ENCODE results near the gene TRERF1. TPM values are rescaled to one million over a fixed set of nuclear protein-coding genes. Genes with fewer than 3 reads are reported as not detected.

TRERF1 gene
- total RNA-seq, 4 donors from 2014 or later: 0.47 to 0.87 (median 0.50) TPM

DNA sequence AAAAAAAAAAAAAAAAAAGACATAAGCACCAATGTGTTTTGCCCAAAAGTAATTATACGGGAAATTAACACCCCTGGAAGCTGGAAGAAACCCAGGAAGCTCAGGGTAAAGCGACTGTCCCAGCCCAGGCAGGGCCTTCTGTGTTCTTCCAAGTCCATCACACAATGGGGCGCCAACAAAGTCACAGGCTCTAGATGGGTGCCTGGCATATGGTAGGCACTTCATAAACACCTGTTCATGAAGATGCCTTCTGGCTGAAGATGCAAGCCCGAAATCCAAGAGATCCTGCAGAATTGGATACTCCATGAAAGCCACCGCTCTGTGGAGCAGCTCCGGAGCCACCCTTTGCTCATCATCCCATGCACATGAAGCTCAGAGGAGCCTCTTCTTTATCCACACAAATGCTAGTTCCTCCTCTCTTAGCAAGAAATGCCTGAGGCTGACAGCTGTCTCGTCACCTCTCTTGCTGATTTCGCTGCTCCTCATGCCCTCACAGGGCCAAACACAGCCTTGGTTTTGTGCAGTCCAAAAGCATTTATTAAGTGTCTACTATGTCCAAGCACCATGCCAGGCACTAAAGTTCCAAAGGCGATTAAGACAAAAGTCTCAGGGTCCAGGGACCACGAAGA is 76.6 kb downstream of the TRERF1 start:
- no peak for TF ChIP-seq POLR2A (IDR thresholded peaks at IDR 0.05)
- TF ChIP-seq, protein P1, sequence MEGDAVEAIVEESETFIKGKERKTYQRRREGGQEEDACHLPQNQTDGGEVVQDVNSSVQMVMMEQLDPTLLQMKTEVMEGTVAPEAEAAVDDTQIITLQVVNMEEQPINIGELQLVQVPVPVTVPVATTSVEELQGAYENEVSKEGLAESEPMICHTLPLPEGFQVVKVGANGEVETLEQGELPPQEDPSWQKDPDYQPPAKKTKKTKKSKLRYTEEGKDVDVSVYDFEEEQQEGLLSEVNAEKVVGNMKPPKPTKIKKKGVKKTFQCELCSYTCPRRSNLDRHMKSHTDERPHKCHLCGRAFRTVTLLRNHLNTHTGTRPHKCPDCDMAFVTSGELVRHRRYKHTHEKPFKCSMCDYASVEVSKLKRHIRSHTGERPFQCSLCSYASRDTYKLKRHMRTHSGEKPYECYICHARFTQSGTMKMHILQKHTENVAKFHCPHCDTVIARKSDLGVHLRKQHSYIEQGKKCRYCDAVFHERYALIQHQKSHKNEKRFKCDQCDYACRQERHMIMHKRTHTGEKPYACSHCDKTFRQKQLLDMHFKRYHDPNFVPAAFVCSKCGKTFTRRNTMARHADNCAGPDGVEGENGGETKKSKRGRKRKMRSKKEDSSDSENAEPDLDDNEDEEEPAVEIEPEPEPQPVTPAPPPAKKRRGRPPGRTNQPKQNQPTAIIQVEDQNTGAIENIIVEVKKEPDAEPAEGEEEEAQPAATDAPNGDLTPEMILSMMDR (IDR thresholded peaks at IDR 0.05 in 4 of 5, conservative IDR thresholded peaks at IDR 0.05 in 1 of 5): no peak
- Histone ChIP-seq H3K9me3 (no peaks in the 10 kb centered on the region), H3K4me1 (no peaks in the 10 kb centered on the region), H3K4me3 (no peak overlapping the region), H3K27ac (no peak overlapping the region), H3K36me3 (no peaks in the 10 kb centered on the region), H3K27me3 (no peaks in the 10 kb centered on the region)
- ATAC-seq (no peak), DNase-seq (no peak)
- in situ Hi-C loops (cut with MboI; ENCODE audit: low sequenced_read_pairs in 4 of 4) (no loop called here), intact Hi-C loops (cut with DNase I; ENCODE audit: low total_unique reads) (no loop called here)

DNA sequence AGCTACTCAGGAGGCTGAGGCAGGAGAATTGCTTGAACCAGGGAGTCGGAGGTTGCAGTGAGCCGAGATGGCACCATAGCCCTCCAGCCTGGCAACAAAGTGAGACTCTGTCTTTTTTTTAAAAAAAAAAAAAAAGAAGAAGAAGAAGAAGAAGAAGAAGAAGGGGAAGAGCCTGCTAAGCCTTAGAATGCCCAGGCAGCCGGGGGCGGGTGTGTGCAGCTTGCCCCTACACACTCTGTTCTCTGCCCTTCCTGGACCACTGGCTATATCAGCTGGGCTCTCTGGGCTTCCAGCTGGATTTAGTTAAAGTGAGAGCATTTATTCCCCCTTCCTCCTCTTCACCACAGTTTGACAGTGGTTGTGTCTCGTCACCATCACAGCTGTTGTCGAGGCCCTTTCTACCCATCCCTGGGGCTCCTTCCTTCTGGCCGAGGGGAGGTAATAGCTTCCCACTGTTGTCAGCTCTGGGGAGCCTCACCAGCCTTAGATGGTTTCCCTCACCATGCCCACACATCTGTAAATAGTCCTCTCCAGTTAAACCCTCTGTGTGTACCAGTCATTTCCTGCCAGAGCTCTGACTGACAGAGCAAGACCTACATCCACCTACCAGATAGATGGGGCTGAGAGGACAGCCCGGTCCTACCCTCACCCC is 77.6 kb downstream of the TRERF1 start:
- H3K4me3 ChIP-seq: no peak overlapping the region
- H3K27ac ChIP-seq: no peak overlapping the region
- intact Hi-C loops (cut with DNase I; ENCODE audit: low total_unique reads): no loop called here
- in situ Hi-C loops (cut with MboI; ENCODE audit: low sequenced_read_pairs in 4 of 4): no loop called here
- no peak for ATAC-seq
- H3K4me1 ChIP-seq: no peaks in the 10 kb centered on the region
- no peaks in the 10 kb centered on the region for H3K9me3 ChIP-seq
- H3K36me3 ChIP-seq: no peaks in the 10 kb centered on the region
- no peak for DNase-seq
- TF ChIP-seq, protein P1 (IDR thresholded peaks at IDR 0.05 in 4 of 5, conservative IDR thresholded peaks at IDR 0.05 in 1 of 5): no peak
- no peak for TF ChIP-seq POLR2A (IDR thresholded peaks at IDR 0.05)
- H3K27me3 ChIP-seq: no peaks in the 10 kb centered on the region

DNA sequence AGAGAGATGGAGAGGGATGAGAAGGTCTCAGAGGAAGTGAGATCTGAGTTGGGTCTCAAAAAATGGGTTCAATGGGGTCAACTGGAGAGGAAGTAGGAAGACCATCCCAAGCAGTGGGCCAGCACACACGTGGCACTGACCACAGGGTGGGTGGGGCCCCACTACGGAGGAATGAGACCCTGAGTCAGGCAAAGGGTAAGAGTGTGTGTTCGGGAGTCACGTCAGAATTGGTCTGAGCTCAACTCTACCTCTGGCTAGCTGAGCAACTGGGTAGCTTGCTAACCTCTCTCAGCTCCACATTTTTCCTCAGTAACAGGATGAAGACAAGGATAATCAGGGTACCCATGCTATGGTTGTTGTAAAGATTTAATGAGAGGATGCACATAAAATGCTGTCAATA is 79.0 kb downstream of the TRERF1 start:
- Histone ChIP-seq H3K27ac (no peak overlapping the region), H3K4me1 (no peaks in the 10 kb centered on the region), H3K27me3 (no peaks in the 10 kb centered on the region), H3K9me3 (no peaks in the 10 kb centered on the region), H3K4me3 (no peak overlapping the region), H3K36me3 (no peaks in the 10 kb centered on the region)
- in situ Hi-C loops (cut with MboI; ENCODE audit: low sequenced_read_pairs in 4 of 4): no loop called here
- intact Hi-C loops (cut with DNase I; ENCODE audit: low total_unique reads): no loop called here
- ATAC-seq (no peak), DNase-seq (no peak)
- no peak for TF ChIP-seq POLR2A (IDR thresholded peaks at IDR 0.05)
- TF ChIP-seq, protein P1 (IDR thresholded peaks at IDR 0.05 in 4 of 5, conservative IDR thresholded peaks at IDR 0.05 in 1 of 5): no peak

DNA sequence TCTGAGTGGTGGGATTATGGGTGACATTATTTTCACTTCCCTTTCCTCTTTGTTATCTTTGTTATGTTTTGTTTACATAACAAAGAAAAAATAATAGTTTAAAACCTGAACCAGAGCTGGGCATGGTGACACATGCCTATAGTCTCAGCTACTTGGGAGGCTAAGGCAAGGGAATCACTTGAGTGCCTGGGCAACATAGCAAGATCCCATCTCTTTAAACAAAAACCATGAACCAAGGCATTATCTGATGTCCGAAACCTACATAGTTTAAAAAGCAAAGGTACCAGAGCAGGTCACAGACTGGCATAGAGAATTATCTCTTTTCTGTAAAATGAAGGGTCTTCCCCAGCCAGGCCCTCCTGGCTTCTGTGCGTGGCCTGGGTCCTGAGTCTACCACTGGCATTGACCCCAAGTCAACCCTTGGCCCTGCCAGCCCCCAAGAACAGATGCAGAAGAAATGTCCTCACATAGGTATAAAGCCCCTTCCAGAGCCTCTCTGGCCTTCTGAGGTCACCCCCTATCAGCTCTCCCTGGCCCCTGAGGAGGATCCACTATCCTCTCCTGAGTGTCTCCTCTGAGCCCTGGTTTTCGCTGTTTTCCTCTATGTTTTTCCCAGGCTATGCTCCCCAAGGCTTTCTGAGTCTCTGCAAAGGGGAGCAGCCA is 81.3 kb downstream of the TRERF1 start:
- ATAC-seq (no peak), DNase-seq (no peak)
- intact Hi-C loops (cut with DNase I; ENCODE audit: low total_unique reads): no loop called here
- no peaks in the 10 kb centered on the region for H3K36me3 ChIP-seq
- H3K27me3 ChIP-seq: no peaks in the 10 kb centered on the region
- H3K27ac ChIP-seq: no peak overlapping the region
- H3K9me3 ChIP-seq: no peaks in the 10 kb centered on the region
- H3K4me3 ChIP-seq: no peak overlapping the region
- H3K4me1 ChIP-seq: no peaks in the 10 kb centered on the region
- in situ Hi-C loops (cut with MboI; ENCODE audit: low sequenced_read_pairs in 4 of 4): no loop called here
- TF ChIP-seq, protein P1 (IDR thresholded peaks at IDR 0.05 in 4 of 5, conservative IDR thresholded peaks at IDR 0.05 in 1 of 5): no peak
- no peak for TF ChIP-seq POLR2A (IDR thresholded peaks at IDR 0.05)

Data from gastrocnemius medialis (tissue), 4 donors.